ENCODE results near the gene DEPP1.
A peak's percentile ranks its signal among the peaks of the same experiment; 100 is the strongest.
"Not testable (repeated sequence)": the region's sequence is repeated elsewhere in the genome, so short reads cannot be mapped to it uniquely, and the experiment has no call there.

DEPP1 gene, protein sequence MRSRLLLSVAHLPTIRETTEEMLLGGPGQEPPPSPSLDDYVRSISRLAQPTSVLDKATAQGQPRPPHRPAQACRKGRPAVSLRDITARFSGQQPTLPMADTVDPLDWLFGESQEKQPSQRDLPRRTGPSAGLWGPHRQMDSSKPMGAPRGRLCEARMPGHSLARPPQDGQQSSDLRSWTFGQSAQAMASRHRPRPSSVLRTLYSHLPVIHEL

DNA sequence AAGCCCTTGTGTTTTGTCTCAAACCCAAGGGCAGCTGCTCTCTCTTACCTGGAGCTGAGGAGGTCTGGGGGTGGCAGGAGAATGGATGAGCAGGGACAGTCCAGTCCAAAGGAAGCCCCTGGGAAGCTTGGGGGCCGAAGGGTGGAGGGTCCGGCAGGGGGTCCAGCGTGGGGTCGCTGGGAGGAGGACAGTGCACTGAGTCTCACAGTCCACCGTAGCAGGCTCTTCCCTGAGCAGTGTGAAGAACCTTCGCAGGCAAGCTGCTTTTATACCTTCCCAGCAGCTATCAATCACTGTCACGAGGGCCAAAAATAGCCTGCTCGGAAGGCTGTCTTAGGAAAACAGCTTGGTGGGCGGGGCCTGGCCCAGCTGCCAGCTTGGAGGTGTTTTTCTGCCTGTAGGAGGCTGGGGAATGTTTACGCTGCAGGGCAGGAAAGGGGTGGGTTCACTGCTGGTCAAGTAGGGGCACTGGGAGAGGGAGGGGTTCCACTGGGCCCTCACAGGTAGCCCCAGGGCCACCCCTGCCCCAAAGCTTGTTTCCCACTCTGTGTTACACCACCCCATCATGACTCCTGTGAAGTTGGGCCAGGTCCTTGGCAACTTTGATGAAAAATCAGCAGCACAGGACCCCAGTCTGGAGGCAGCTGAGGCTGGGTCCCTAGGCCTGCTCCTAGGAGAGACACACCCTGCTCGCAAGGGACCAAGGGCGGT is at the start of gene DEPP1:
Gene DEPP1 (minus strand): TSS at position 240 of the 711 bp plus-strand sequence. CDS start 779 bp downstream, outside the sequence.
- DNase-seq (ENCODE audit: low spot score), result no peak

DNA sequence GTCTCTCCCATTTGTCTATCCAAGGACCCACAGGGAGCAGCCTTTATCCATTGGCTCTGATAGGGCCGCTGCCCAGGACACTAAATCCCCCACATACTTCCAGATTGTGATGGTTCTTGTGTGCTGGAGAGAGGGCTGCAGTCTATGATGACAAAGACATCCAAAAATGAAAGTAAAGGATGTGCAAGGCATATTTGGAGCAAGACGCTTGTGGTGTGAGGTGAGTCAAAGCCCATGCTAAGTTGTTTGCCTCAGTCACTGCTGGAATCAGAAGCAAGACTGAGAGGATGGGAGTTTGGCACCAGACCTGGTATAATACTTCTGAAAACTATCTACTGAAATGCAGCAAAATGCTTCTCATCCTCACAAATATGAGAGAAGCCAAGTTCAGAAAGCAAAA is 44.8 kb upstream of the DEPP1 start:
- no peak for DNase-seq (ENCODE audit: low spot score)

DNA sequence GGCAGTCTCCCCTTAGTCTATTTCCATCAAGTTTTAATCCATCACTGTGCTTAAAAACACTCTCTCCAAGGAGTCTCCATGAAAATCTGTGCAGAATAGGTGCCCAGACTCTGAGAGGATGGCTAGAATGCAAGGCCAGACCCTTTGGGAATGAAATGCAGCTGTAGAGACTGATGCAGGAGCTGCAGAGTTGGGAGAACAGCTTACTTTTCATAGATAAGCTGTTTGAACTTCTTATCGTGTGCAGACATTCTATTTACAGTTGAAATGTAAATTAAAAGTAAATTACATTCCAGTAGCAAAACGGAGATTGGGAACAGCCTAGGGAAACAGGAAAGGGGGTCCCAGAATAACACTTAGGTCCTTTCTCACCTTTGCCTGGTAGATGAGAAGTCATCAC is 37.0 kb upstream of the DEPP1 start:
- DNase-seq (ENCODE audit: low spot score), result no peak

DNA sequence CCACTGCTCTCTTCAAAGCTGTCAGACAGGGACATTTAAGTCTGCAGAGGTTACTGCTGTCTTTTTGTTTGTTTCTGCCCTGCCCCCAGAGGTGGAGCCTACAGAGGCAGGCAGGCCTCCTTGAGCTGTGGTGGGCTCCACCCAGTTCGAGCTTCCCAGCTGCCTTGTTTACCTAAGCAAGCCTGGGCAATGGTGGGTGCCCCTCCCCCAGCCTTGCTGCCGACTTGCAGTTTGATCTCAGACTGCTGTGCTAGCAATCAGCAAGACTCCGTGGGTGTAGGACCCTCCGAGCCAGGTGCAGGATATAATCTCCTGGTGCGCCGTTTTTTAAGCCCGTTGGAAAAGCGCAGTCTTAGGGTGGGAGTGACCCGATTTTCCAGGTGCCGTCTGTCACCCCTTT is 35.9 kb upstream of the DEPP1 start:
- DNase-seq (ENCODE audit: low spot score), result not testable (repeated sequence)

DNA sequence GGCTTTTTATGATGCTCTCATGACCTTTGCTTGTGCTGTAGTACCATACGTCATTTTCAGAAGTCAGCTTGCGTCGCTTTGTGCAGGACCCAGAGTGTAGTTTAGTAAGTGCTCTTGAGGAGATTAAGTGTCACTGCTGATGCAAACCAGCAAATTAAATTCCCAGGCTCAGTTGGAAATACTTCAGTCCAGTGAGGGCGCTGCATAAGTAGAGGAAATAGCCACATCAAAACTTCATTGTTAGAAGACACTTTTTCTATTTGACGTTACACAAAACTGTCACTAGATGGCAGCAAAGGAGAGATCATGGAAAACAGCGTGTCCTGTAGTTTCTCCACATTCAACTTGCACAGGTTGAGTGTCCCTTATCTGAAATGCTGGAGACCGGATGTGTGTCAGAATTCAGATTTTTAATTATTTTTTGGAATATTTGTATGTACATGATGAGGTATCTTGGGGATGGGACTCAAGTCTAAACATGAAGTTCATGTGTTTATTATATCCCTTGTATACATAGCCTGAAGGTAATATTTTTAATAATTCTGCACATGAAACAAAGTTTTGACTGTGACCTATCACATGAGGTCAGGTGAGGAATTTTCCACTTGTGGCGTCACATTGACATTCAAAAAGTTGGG is 30.0 kb upstream of the DEPP1 start:
- DNase-seq (ENCODE audit: low spot score), result peak; percentile 78

DNA sequence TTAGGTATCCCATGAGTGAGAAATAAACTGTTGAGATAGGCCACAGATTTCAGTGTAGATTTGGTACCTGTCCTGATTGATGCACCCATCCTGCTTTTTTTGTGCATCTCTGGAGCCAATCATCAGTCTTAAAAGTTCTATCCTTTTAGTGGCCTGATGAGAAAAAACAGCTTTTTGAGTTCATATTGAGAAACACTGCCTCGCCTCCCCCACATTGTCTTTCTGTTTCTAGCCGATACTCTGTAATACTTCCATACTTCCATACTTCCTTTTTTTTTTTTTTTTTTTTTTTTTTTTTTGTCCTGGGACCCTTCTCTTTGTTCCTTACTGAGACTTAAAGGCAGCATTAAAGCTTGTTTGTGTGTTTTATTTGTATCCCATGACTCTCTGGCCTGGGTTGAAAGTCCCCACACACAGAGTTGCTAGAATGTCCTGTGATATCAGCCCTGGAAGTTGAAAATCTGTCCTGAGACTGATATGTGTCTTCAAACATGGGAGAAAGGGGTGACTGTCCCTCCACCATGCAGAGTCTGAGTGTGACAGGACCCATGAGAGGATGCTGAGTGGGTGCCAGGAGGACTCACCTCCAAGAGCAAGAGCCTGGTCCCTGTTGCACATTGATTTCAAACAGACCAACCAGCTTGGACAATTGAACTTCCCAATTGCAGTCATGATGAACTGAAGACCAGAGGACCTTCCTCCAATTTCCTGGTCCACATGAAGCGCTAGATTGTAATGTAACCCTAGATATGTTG is 27.8 kb upstream of the DEPP1 start:
- no peak for DNase-seq (ENCODE audit: low spot score)

DNA sequence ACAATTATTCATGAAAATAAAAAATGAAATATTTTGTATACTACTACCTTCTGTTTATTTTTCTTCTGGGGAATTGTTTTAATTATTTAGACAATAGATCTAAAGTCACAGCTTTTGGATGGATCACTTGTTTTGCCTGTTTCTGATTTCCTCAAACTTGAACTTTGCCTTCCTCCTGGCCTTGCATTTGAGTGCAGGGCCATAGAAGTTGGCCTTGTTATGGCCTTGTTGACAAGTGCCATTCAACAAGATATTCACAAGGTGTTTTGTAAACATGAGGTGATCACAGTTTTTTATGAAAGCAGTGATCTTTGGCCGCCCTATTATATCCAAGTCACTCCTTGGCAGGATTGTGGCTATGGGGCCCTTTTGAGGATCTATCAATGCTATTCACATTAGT is 26.7 kb upstream of the DEPP1 start:
- no peak for DNase-seq (ENCODE audit: low spot score)

DNA sequence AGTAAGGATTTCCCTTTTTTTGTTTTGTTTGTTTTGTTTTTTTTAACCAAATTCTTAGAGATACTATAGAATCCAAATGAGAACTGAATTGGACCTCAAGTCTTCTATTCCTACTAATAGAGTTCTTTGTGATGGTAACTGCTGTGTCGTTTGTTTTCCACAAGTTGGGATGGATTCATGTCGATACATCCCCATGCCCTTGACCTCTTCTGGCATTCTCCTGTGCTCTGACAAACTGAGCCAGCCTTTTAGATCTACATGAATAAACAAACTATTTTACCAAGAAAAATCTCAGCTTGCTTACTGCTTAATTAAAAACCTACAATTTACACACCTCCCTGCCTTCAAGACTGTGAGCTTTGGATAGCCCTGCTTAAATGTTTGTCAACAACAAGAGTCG is 26.1 kb upstream of the DEPP1 start:
- no peak for DNase-seq (ENCODE audit: low spot score)

DNA sequence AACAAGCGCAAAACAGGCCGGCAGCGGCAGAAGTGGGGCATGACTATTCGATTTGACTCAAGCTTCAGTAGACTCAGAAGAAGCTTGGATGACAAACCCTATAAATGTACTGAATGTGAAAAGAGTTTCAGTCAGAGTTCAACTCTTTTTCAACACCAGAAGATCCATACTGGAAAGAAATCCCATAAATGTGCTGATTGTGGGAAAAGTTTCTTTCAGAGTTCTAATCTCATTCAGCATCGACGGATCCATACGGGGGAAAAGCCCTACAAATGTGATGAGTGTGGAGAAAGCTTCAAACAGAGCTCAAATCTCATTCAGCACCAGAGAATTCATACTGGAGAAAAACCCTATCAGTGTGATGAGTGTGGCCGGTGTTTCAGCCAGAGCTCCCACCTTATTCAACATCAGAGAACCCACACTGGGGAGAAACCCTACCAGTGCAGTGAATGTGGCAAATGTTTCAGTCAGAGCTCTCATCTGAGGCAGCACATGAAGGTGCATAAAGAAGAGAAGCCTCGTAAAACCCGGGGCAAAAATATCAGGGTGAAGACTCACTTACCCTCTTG is 24.9 kb upstream of the DEPP1 start:
- no peak for DNase-seq (ENCODE audit: low spot score)

DNA sequence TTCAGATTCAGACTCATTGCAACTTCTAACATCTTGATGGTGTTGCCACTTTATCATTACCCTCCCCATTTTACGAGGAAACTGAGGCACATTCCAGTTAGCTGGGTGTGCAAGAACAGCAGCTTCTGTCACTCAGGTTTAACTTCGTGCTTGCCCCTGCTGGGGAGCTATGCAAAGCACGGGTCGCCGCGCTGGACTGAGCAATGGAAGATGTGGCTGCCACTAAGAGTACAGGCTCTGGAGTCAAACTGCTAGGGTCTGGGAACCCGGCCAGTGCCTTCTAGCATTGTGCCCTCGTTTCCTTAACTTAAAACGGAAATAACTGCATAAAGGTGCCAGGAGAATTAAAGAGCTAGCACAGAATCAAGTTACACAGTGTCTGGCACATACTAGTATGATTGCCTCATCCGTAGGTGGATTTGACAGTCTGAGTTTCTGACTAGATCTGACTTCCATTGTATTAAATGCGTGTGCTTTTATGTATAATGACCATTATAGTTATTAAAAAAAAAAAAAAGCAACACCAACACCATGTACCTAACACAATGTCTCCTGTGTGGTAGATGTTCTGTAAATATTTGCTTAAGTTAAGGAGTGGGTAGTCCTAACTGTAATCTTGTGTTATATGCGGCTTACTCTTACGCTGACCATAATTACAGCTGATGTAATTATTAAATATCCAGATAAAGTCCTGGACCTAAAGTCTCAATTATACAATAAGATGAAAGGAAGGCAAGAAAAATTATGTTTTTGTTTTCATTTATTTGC is 23.0 kb upstream of the DEPP1 start:
- DNase-seq (ENCODE audit: low spot score), result no peak

DNA sequence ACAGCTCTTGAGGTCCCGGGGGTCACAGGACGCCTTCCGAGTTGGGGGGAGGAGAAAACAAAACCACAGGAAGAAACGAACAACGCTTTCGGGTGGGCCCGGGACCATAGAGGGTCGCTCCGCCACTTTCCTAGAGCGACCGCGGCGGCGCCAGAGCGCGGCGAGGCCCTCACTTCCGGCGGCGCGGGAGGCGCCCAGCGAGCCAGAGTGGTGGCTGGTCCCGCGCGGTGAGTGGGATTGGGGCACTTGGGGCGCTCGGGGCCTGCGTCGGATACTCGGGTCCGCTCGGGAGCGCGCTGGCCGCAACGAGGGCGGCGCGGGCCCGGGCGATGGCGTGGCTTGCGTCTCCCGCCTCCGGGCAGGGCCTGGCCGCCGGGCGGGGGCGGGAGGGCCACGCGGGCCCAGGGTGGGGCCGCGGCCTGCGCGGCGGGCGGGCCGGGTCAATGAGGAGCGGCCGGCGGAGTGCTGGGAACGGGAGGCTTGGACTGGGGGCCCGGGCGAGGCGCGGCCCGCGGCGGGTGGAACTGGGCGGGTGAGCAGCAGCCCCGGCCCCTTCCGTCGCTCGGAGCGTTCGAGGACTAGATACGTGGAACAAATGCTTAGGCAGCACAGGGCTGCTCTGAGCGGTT is 22.3 kb upstream of the DEPP1 start, which contains the start of gene ZNF22:
Gene ZNF22 (plus strand): TSS at position 172 of the 629 bp plus-strand sequence. CDS start 2,446 bp downstream, outside the sequence.
- DNase-seq (ENCODE audit: low spot score), result peak; percentile 75

DNA sequence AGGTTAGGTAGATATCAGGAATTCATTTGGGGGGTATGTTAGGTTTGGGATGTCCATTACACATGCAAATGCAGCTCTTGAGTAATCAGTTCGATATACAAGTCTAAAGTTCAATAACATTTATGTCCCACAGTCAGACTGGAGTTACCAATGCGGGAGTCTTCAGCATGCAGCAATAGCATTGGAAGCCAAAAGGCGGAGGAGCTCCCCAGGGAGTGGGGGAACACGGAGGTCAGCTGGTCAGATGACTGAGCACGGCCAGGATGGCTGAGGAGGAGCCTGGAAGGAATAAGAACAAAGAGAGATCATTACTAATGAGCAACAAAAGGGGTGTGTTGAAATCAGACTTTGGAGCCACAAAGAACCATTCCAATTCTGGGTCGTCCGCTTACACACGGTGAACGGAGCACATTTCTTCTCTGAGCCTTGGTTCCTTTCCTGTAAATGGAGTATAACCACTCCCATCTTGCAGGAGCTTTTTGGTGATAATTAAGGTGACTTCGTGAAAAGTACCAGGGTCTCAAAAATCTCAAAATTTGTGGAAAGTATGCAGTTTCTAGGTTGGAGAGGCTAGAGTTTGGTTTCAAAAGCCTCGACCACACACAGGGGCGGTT is 21.6 kb upstream of the DEPP1 start:
- DNase-seq (ENCODE audit: low spot score), result no peak

DNA sequence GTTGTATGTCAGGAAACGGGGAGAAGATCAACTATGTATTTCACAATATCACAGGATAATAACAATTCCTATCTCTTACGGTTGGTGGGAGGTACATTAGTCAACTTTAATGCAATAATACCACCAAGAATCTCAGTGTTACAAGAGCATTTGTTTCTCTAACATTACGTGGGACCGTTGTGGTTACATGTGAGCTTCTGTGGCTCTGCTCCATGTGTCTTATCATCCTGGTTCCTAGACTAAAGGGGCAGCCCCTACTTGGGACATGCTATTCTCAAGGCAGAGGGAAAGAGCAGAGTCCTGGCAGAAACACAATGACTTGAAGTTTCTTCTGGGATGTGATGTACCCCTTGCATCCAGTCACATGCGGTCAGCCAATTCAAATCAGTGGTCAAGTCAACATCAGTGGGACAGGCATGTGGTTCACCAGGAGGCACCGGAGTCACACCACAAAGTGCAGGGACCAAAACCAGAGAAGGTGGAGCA is 19.6 kb upstream of the DEPP1 start:
- DNase-seq (ENCODE audit: low spot score), result no peak

DNA sequence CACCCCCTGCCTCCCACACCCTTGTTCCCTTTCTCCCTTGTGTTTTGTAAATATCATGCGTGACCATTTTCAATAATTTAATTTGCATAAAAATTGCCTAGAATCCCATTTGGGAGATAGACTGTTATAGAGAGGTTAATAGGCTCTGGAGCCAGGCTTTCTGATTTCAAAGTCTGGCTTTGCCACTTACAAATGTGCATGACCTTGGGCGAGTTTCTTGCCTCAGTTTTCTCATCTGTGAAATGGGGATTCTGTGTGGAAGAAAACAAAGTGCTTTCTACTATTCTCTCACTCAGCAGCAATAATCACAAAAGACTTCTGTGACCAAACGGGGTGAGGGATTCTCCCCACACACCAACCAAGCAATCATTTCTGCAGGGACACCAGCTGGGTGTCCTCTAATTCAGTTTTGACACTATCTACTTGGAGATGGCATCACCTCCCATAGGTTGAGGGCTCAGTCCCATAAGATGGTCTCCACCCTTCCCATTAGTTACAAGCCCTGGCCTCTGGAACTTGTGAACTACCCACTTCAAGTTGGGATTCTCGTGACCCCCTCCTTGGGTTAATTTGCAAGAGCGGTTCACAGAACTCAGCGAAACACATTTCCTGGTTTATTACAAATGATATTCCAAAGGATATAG is 18.6 kb upstream of the DEPP1 start:
- DNase-seq (ENCODE audit: low spot score), result no peak

DNA sequence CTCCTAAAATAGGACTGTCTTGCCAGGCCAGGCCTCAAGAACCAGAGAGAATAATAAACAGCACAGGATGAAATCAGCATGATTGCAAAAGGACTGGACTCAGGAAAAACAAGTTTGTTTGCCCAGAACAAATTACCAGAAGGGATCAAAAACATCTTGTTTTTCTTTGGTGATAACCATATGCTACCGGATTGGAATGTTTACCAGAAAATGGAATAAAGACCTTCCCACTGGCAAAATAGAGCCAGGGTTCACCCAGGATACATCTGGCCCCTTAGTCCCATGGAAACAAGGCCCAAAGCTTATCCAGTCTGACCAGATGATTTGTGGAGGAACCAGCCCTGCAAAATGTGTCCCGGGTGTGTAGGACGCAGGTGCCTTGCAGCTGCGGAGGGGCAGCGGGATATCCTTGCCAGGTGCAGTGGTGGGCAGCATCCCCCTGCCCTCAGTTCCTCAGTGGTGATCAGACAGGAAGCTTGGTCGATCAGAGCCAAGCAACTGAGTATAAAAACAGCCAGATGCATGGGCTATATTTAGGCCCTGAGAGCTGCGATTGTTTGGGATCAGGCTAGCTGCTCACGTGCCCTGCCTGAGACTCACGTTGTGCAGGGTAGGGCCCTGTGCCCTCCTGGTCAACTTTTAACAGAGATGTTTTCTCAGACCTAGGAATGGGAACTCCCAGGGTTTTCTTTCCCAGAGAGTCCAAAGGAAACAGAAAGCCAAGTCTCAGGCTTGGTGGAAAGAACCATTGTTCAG is 17.5 kb upstream of the DEPP1 start:
- DNase-seq (ENCODE audit: low spot score), result peak; percentile 53

DNA sequence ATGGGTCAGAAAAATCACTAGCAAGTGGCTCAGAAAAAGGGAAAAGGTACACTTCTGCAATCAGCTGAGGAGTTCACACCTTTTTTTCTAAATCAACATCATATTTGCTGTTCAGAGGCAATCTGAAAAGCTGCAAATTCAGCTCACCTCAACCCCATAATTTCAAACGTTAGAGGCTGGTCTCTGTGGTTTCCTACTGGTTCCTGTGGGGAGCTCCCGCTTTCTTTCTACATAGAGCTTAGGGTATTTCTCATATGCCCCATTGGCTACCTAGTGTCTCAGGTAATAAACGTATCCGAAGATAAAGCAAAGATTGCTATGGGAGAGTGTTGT is 16.9 kb upstream of the DEPP1 start:
- DNase-seq (ENCODE audit: low spot score), result no peak

DNA sequence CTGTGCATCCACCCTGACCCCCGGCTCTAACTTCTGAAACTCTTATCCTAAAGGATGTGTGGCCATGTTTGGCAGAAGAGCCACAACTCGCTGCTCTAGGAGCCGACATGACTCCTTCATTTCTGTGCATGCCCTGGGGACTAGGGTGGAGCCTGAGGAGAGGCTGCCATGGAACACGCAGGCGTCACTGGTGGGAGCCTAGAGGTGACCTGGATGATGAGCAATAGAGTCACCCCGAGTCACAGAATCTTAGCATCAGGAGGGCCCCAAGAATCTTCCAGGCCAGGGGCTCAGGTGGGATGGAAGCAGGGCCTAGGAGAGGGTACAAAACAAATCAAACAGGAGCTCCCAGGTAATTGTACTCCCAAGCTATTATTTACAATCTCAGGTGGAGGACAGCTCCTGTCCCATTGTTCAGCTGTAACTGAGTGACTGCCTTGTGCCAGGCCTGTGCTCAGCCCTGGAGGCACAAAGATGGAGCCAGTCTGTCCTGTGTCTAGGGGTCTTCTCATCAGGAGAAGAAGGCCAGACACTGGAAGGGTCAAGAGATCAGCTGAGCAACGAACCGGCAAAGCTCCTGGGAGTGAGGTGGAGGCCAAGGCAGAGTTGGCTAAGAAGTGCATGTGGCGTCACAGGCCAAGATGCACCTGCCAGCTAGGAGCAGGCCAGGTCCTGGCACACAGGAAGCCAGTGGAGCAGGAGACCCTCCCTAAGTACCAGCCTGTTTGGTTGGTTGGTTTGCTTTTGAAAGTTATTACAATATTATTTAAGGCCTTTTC is 16.3 kb upstream of the DEPP1 start:
- no peak for DNase-seq (ENCODE audit: low spot score)
